Stimulated activated naive CD8-positive, alpha-beta T cell treated with anti-CD3 and anti-CD28 coated beads, Interleukin-15, Interleukin-2, amounts not matched to agents 100 ng/mL and 50 ng/mL, for 24 hours (primary cell): ENCODE results near the gene AGO3.
"Not testable (repeated sequence)": the region's sequence is repeated elsewhere in the genome, so short reads cannot be mapped to it uniquely, and the experiment has no call there.

Experiments used
- H3K27ac Mint-ChIP-seq: one replicate; pipeline ENCODE4 v1.8.0; 2021; ENCODE audit warnings: mild to moderate bottlenecking, mixed read lengths
- H3K27me3 Mint-ChIP-seq: one replicate; pipeline ENCODE4 v1.8.0; 2021; ENCODE audit warnings: mixed read lengths
- H3K36me3 Mint-ChIP-seq: one replicate; pipeline ENCODE4 v1.8.0; 2021; ENCODE audit warnings: low read depth, mixed read lengths
- H3K4me1 Mint-ChIP-seq: one replicate; pipeline ENCODE4 v1.8.0; 2021; ENCODE audit warnings: low read depth, mixed read lengths
- H3K4me3 Mint-ChIP-seq: one replicate; pipeline ENCODE4 v1.8.0; 2021; ENCODE audit warnings: mild to moderate bottlenecking, mixed read lengths
- H3K9me3 Mint-ChIP-seq: one replicate; pipeline ENCODE4 v1.8.0; 2021; ENCODE audit warnings: mixed read lengths

Gene AGO3

GRCh38 chr1:35930593-35931445 lies at the start of gene AGO3:
Gene AGO3 (plus strand): TSS chr1:35931105. CDS start chr1:35931427, 322 bp downstream.
- peaks cover 43% of the 10 kb centered on the region for H3K4me1 Mint-ChIP-seq
- peak within 1 kb of the TSS; percentile 98 for H3K4me3 Mint-ChIP-seq
- peak within 1 kb of the TSS; percentile 97 for H3K27ac Mint-ChIP-seq
- H3K27me3 Mint-ChIP-seq, result no peaks in the 10 kb centered on the region
- peaks cover 7% of the 10 kb centered on the region for H3K36me3 Mint-ChIP-seq
- no peaks in the 10 kb centered on the region for H3K9me3 Mint-ChIP-seq

GRCh38 chr1:35881850-35882273 lies 49.0 kb upstream of the AGO3 start:
- peaks cover 38% of the 10 kb centered on the region for H3K4me1 Mint-ChIP-seq
- H3K9me3 Mint-ChIP-seq, result no peaks in the 10 kb centered on the region
- H3K27ac Mint-ChIP-seq, result no peak overlapping the region
- H3K4me3 Mint-ChIP-seq, result no peak overlapping the region
- H3K27me3 Mint-ChIP-seq, result no peaks in the 10 kb centered on the region
- no peaks in the 10 kb centered on the region for H3K36me3 Mint-ChIP-seq

- H3K4me3 Mint-ChIP-seq, result peak overlapping the region; percentile 92
- H3K27me3 Mint-ChIP-seq, result no peaks in the 10 kb centered on the region
- no peak overlapping the region for H3K27ac Mint-ChIP-seq
- H3K9me3 Mint-ChIP-seq, result no peaks in the 10 kb centered on the region
- H3K36me3 Mint-ChIP-seq, result no peaks in the 10 kb centered on the region
- H3K4me1 Mint-ChIP-seq, result peaks cover 43% of the 10 kb centered on the region
These were observed 48.3 kb upstream of the AGO3 start for GRCh38 chr1:35882586-35882944.

GRCh38 chr1:35882945-35883634 lies 47.8 kb upstream of the AGO3 start, which contains the start of gene AGO1:
Gene AGO1 (plus strand): TSS chr1:35883209. CDS start chr1:35883422, 213 bp downstream.
- Mint-ChIP-seq H3K4me3 (peak within 1 kb of the TSS; percentile 92), H3K36me3 (no peaks in the 10 kb centered on the region), H3K27me3 (no peaks in the 10 kb centered on the region), H3K27ac (peak within 1 kb of the TSS; percentile 85), H3K9me3 (no peaks in the 10 kb centered on the region), H3K4me1 (peaks cover 46% of the 10 kb centered on the region)

GRCh38 chr1:35883635-35884101 lies 47.2 kb upstream of the AGO3 start:
- Mint-ChIP-seq H3K9me3 (no peaks in the 10 kb centered on the region), H3K27ac (peak overlapping the region; percentile 85), H3K27me3 (no peaks in the 10 kb centered on the region), H3K4me3 (peak overlapping the region; percentile 92), H3K4me1 (peaks cover 47% of the 10 kb centered on the region), H3K36me3 (peaks cover 5% of the 10 kb centered on the region)

- no peaks in the 10 kb centered on the region for H3K9me3 Mint-ChIP-seq
- peaks cover 8% of the 10 kb centered on the region for H3K36me3 Mint-ChIP-seq
- H3K27me3 Mint-ChIP-seq, result no peaks in the 10 kb centered on the region
These were observed 46.0 kb upstream of the AGO3 start for GRCh38 chr1:35884934-35885333.

GRCh38 chr1:35885961-35886558 lies 44.8 kb upstream of the AGO3 start:
- H3K27me3 Mint-ChIP-seq, result no peaks in the 10 kb centered on the region
- H3K4me1 Mint-ChIP-seq, result peaks cover 50% of the 10 kb centered on the region
- H3K9me3 Mint-ChIP-seq, result no peaks in the 10 kb centered on the region
- H3K4me3 Mint-ChIP-seq, result no peak overlapping the region
- H3K36me3 Mint-ChIP-seq, result peaks cover 10% of the 10 kb centered on the region
- no peak overlapping the region for H3K27ac Mint-ChIP-seq

More at GRCh38 chr1:35884934-35885333, 46.0 kb upstream of the AGO3 start:
- no peak overlapping the region for H3K4me3 Mint-ChIP-seq
- H3K27ac Mint-ChIP-seq, result no peak overlapping the region
- peaks cover 50% of the 10 kb centered on the region for H3K4me1 Mint-ChIP-seq

- Mint-ChIP-seq H3K4me1 (peaks cover 49% of the 10 kb centered on the region), H3K27ac (peak overlapping the region; percentile 14), H3K9me3 (no peaks in the 10 kb centered on the region), H3K36me3 (peaks cover 13% of the 10 kb centered on the region), H3K4me3 (no peak overlapping the region), H3K27me3 (no peaks in the 10 kb centered on the region)
These were observed 44.1 kb upstream of the AGO3 start for GRCh38 chr1:35886577-35887431.

- no peaks in the 10 kb centered on the region for H3K27me3 Mint-ChIP-seq
- H3K4me3 Mint-ChIP-seq, result no peak overlapping the region
- H3K36me3 Mint-ChIP-seq, result peaks cover 19% of the 10 kb centered on the region
- no peaks in the 10 kb centered on the region for H3K9me3 Mint-ChIP-seq
- no peak overlapping the region for H3K27ac Mint-ChIP-seq
- peaks cover 42% of the 10 kb centered on the region for H3K4me1 Mint-ChIP-seq
These were observed 43.4 kb upstream of the AGO3 start for GRCh38 chr1:35887508-35887907.

GRCh38 chr1:35888255-35888654 lies 42.6 kb upstream of the AGO3 start:
- no peak overlapping the region for H3K27ac Mint-ChIP-seq
- no peak overlapping the region for H3K4me3 Mint-ChIP-seq
- no peaks in the 10 kb centered on the region for H3K27me3 Mint-ChIP-seq
- peaks cover 39% of the 10 kb centered on the region for H3K4me1 Mint-ChIP-seq
- H3K9me3 Mint-ChIP-seq, result no peaks in the 10 kb centered on the region
- H3K36me3 Mint-ChIP-seq, result peaks cover 26% of the 10 kb centered on the region

GRCh38 chr1:35888981-35889380 lies 41.9 kb upstream of the AGO3 start:
- Mint-ChIP-seq H3K36me3 (peaks cover 30% of the 10 kb centered on the region), H3K4me1 (peaks cover 41% of the 10 kb centered on the region)
- not testable (repeated sequence) for H3K27ac Mint-ChIP-seq, H3K27me3 Mint-ChIP-seq, H3K9me3 Mint-ChIP-seq, H3K4me3 Mint-ChIP-seq

GRCh38 chr1:35893051-35893879 lies 37.6 kb upstream of the AGO3 start:
- H3K27ac Mint-ChIP-seq, result peak overlapping the region; percentile 36
- peaks cover 15% of the 10 kb centered on the region for H3K4me1 Mint-ChIP-seq
- no peak overlapping the region for H3K4me3 Mint-ChIP-seq
- no peaks in the 10 kb centered on the region for H3K27me3 Mint-ChIP-seq
- peaks cover 57% of the 10 kb centered on the region for H3K36me3 Mint-ChIP-seq
- H3K9me3 Mint-ChIP-seq, result no peaks in the 10 kb centered on the region

GRCh38 chr1:35894183-35894582 lies 36.7 kb upstream of the AGO3 start:
- Mint-ChIP-seq H3K9me3 (no peaks in the 10 kb centered on the region), H3K4me3 (no peak overlapping the region), H3K4me1 (peaks cover 11% of the 10 kb centered on the region), H3K27me3 (no peaks in the 10 kb centered on the region), H3K27ac (peak overlapping the region; percentile 36), H3K36me3 (peaks cover 58% of the 10 kb centered on the region)
